HG03175 (cell line): ENCODE data around the gene CCDC97.
"Not testable (repeated sequence)": the region's sequence is repeated elsewhere in the genome, so short reads cannot be mapped to it uniquely, and the experiment has no call there.

Source experiments
- ATAC-seq: cut with Tn5 transposase; IDR thresholded peaks from one replicate; pipeline ENCODE4 v1.9.1; 2021; ENCODE audit warnings: mild to moderate bottlenecking, moderate library complexity; ENCODE audit not compliant: unreplicated experiment

CCDC97 gene

DNA sequence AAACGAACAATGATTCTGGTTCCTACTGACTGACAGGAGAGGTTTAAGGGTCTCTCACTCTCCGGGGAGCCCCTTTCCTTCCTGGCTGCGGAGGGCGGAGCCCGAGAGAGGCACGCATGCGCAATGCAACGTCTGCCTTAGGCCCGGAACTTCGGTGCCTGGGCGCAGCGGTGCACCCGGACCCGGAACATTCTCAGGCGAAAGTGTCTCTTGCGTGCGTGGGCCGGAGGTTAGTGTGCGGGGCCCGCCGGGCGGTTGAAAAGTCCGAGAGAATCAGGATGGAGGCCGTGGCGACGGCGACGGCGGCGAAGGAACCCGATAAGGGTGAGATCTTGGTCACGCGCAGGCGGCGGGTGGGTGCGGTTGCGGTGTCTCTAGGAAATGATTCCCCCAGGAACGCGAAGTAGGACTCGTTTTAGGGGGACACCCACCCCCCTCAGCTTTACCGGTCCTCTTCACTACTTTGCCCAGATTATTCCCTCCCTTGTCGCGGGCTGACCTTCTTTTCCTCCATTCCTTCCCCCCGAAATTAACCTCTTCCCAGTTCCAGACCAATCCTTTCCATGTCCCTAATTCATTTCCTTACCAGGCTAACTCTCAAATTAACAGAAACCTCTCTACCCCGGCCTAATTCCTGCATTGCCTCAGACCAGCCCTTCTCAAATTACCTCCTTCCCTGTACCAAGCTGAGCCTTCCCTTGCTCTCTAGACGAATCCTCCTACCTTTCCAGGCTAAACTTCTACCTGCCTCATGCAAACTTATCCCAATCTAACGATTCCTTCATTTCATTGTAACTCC, at the start of gene CCDC97:
Gene CCDC97, plus strand, starts transcription at position 140 of the 799 bp plus-strand sequence. Its CDS starts 139 bp downstream, at position 279.
- peak; percentile 71 for ATAC-seq

DNA sequence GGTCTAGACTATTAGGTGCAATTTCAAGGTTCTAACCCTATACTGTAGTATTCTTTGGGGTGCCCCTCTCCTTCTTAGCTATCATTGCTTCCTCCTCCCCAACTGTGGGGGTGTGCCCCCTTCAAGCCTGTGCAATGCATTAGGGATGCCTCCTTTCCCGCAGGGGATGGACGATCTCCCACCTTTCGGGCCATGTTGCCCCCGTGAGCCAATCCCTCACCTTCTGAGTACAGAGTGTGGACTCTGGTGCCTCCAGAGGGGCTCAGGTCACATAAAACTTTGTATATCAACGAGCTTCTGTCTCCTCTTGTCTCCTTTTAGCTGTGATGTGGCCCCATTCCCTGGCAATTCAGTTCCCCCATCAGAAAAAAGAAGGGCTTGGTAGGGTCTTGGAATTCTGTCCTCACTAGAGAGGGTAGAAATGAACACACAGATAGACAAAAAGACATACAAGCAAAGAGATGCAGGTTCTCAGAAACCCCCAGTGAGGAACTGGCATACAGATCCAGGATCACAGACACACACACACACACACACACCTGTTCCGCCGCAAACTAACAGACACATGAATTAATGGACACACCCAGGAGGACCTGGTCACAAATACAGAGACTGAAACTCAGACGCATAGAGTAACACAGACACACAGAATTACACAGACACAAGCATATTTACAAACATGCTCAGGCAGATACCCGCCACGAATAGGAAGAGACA, 48.3 kb upstream of the CCDC97 start:
- ATAC-seq, result no peak

DNA sequence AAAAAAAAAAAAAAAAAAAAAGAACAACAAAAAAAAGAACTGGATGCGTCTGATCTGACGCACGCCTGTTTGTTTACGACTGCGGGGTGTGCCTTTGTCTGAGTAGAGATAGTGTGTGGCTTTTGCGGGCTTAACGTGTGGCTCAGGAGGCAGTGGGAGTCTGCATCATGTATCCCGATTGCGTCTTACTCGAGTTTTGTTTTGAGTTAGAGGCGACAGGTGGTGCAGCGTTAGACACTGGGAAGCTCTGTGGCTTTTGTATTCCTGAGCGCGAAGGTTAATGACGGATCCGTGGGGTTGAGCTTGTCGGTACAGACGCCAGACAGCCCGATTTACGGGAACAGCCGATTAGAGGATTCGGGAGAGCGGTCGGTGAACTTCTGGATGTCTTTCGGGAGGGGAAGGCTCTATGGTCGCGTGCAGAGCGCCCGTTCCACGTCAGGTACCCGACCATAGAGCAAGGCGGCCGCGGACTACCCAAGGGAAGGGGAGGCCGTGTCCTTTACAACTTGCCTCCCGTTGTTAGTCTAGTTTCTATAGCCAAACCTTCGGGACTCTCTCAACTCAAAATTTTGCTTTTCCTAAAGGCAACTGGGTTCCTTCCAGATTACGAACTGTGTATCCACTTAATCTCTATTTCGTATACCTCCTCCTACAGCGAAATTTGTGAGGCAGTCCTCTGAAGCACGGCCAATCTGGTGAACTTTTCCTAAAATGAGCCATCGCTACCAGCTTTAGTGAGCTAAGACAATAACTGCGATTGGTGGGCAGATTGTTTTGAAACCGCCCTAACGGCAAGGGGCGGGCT, 46.7 kb upstream of the CCDC97 start:
- peak; percentile 5 for ATAC-seq

DNA sequence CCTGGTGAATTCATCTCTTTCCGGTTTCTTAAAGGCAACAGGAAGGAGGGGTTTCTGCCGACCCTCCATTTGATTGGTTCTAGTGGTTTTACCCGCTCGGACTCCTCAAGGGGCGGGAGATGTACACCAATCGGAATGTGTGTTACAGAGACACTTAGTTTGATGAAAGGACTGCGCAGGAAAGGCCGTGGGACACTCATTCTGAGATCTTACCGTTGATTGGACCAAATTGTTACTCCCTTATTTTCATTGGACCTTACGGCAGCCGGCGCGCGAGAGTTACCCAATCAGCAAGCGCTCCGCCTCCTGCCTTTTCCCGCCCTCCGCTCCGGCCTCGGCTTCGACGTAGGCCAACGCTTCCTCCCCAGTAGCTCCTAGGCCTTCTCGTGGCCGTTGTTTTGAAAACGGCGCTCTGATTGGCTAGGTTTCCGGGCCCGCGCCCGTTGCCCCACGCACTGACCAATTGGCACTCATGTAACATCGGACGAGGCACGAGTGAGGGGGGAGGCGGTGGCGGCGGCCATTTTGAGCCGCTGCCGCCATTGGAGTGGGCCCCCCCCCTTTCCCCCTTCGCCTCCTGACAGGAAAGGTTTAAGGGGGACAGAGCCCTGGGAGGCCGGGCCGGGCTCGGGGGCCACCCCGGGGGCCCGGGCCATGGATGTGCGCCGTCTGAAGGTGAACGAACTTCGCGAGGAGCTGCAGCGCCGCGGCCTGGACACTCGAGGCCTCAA, 46.0 kb upstream of the CCDC97 start, which contains the start of gene HNRNPUL1:
Gene HNRNPUL1, plus strand, starts transcription at position 523 of the 731 bp plus-strand sequence. Its CDS starts 132 bp downstream, at position 655.
- peak; percentile 75 for ATAC-seq

DNA sequence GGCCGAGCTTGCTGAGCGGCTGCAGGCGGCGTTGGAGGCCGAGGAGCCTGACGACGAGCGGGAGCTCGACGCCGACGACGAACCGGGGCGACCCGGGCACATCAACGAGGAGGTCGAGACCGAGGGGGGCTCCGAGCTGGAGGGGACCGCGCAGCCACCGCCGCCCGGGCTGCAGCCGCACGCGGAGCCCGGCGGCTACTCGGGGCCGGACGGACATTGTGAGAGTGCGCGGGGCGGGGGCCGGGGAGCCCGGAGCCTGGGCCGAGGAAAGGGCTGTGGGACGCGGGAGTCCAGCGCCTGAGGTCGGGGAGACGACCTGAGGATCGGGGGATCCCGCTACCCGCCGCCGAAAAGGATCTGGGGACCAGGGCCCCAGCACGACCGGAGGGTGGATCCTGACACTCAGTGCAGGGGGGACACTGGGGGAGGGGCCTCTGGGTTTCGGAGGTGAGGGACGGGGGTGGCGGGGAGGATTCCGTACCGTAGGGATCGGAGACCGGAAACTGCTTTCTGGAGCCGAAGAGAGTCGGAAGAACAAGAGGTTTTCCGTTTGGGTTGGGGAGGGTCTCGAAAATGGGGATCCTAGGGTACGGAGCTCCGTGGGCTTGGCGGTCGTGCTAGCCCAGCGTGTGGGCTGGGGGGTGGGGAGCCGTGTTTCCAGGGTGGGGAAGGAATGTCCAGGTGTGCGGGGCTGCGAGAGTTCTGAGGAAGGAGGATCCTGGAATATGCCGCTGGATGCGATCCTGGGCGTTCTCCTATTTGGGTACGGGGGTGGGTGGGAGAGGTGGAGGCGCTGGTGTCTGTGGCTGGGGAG, 45.2 kb upstream of the CCDC97 start:
- ATAC-seq, result no peak

DNA sequence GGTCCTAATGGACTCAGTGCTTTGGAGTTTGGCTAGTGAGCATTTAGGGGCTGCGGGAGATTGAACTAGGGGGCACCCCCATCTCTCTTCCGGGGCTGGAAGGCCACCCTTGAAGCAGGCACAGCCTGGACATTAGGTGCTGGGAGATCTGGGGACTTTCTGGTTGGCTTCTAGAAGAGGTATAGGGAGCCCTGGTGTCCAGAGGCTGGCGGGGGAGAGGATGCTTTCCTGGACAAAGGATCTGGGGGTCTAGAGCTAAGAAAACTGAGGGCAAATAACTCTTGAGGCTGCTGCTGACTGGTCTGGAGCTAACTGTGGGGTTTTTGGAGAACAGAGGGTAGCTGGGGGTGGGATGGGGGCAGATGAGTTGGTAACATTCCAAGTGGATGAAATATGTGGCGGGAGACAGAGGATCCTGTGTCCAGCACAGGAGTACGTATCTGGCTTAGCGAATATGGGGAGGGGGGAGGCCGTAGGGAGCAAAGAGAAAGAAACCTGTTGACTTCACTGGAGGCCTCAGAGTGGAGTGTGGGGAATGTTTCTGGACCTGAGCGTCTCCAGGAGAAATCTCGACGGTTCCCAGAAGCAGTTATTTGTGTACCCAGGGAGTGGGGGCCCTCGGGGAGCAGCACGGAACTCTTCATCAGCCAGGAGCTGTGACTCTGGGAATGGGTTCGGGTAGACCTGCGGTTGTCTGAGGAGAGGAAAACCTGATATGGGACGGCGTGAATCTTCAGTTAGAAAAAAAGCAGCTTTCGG, 44.4 kb upstream of the CCDC97 start:
- no peak for ATAC-seq

DNA sequence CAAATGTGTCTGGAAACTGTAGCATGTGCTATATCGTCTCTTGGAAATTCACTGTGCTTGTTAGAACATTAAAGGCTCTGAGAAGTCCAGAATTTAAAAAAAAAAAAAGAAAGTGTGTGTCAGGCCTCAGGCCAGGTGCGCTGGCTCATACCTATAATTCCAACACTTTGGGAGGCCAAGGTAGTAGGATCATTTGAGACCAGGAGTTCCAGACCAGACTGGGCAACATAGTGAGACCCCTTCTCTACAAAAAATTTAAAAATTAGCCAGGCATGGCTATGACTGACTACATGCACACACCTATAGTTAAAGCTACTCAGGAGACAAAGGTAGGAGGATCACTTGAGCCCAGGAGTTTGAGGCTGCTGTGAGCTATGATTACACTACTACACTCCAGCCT, 40.9 kb upstream of the CCDC97 start:
- no peak for ATAC-seq

DNA sequence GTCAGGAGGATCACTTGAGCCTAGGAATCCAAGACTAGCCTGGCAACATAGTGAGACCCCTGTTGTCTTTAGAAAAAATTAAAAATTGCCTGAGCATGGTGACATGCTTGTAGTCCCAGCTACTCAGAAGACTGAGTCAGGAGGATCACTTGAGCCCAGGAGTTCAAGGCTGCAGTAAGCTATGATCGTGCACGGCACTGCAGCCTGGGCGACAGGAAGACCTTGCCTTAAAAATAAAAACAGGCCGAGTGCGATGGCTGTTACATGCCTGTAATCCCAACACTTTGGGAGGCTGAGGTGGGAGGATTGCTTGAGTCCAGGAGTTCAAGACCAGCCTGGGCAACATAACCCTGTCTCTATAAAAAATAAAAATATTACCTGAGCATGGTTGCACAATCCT, 40.4 kb upstream of the CCDC97 start:
- ATAC-seq, result no peak

DNA sequence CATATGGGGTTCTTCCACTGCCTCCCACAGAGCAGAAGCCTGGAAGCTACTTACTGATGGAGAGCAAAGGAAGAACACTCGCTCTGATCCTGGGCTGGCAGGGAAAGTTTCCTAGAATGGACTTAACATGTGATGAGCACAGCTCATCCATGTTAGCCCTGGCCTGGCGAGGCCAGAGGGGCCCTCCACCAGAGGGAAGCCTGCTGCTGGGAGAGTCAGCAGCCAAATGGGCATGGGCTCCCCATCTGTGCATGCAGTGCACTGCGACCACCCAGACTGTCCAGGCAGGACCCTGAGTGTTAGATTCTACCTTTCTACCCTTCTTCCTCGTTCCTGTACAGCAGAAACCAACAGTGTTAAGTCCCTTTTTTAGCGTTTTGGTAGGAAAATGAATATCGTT, 36.9 kb upstream of the CCDC97 start:
- no peak for ATAC-seq

DNA sequence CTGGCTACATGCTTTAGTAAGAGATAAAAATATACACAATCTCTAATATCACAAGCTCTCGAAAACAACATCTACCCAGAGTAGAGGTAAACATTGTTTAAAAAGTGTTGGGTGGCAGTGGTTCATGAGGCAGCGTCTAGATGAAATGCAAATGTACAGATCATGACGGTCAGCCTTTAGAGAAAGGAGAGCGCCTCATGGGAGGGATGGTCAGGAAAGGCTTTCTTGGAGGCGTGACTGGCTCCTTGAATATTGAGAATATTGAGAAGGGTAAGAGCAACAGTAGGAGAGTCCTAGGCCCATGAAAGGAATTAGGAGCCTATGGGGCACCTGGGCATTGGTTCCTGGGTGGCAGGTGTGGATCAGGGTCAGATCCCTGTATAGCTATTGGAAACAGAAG, 35.2 kb upstream of the CCDC97 start:
- ATAC-seq, result no peak

DNA sequence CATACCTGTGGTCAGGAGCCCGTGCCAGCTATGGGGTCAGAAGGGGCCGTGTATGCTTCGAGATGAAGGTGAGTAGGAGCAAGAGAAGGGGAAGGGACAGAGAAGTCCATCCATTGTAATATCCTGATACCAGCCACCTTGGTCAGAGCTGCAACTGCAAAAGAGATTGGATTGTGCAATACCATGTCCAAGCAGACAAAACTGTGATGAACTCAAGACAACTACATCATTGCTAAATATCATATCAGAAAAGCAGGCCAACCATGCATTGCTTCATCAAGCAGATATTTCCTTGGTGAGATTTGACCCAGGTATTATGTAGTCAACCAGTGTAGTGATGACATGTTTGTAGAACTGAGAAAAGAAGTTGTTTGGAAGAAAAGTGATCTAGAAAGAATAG, 33.7 kb upstream of the CCDC97 start:
- no peak for ATAC-seq

DNA sequence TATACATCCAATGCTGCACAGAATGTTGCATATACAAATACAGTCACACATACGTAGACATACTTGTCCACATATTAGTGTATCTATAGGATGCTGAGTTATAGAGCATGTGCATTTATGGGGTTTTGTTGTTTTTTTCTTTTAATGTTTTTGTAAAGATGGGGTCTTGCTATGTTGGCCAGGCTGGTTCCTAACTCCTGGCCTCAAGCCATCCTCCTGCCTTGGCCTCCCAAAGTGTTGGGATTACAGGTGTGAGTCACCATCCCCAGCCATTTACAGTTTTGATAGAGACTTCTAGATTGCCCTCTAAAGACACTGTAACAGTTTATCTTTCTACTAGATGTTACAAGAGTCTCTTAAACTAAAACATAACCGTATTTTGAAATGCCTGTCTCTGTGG, 31.5 kb upstream of the CCDC97 start:
- no peak for ATAC-seq

DNA sequence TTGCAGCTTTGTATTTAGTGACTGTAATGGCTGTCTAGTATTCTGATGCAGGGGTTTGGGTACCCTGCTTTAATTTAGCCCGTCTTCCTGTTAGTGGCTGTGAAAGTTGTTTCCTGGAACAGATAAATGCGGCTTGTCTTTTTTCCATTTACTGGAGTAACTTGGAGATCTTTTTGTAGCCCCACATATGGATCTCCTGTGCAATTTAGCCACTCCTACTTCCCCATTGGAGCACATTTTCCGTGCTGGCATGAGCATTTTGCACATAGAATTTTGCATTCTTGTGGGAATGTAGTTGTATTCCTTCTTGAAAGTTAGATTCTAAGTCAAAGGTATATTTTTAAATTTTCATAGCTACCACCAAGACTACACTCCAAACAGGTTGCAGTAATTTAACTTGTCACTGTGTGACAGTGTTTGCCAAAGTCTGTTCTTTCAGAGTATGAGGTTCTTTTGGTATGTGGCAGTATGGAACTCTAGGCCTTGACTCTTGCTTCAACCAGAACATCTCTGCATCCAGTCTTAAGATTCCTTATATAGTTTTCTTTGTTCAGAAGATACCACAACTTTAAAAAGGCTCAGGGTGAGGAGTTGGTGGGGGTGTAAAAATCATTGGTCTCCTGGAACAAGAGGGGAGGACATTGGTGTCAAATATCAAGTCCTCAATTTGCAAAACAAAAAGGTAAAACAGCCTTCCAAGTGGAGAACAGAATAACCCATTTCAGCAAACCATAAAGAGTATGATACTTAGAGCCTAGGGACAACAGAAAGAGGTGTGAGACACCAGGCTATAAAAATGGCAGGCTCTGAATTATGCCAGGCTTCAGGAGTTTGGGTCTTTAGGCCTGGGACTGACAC, 21.1 kb upstream of the CCDC97 start:
- no peak for ATAC-seq

DNA sequence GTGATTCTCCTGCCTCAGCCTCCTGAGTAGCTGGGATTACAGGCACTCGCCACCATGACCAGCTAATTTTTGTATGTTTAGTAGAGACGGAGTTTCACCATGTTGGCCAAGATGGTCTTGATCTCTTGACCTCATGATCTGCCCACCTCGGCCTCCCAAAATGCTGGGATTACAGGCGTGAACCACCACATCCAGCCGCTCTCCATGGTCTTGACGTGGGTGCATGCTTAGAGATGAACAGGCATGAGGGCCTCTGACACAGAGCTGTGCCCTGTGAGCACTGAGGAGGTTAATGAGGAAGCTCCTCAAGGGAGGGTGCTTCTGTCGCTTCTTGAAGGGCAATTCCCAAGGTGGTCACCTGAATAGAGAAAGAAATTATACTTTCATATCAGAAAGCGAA, 20.2 kb upstream of the CCDC97 start:
- not testable (repeated sequence) for ATAC-seq

DNA sequence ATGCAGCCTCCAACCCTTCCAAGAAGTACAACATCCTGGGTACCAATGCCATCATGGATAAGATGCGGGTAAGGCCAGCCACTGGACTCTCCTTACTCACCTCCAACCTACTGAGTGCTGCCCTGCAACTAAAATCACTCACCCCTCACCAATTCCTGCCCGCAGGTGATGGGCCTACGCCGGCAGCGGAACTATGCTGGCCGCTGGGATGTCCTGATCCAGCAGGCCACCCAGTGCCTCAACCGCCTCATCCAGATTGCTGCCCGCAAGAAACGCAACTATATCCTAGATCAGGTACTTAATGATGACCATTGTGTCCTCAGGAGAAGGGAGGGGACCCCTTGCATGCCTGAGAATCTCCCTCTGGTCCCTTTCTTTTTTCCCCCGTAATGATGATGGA, 15.6 kb upstream of the CCDC97 start:
- ATAC-seq, result no peak

DNA sequence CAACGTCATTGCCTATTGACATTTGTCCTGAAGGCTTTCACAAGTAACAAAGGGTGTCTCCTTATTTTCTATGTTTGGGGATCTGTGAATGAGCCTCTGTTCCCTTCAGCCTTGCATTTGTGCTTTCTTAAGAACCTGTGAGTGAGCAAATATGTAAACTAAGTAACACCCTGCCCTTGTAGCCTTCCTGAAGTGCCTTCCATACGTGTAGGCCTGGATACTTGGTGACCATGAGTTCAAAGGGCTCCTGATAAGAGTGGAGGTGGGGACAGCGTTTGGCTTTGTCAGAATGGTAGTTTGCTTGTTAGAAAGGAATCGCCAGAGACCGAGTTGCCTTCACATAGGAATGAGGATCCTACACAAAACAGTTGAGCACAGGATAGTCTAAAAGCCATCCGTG, 14.5 kb upstream of the CCDC97 start:
- ATAC-seq, result no peak

DNA sequence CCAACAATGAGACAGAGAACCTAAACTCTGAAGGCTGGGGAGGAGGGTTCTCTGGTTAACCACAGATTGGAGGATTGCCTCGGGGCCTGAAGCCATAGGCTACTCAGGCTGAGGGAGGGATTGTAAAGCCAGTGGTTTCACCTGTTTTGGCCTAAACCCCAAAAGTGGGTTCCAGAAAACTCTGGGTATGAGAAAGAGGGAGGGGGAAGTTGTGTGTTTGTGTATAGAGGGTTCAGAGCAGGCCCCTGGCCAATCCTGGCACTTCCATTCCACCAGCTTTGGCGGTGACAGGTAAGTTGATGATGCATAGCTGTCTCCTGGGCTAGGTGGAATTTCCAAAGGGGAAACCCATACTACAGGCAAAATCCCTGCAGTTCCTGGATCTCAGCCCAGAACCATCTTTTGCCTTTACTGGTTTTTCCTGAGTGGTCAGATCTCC, 13.5 kb upstream of the CCDC97 start:
- no peak for ATAC-seq
